ENCODE results near the gene BTBD9. TPM values are rescaled to one million over a fixed set of nuclear protein-coding genes. Genes with fewer than 3 reads are reported as not detected.

The BTBD9 gene
- total and polyA plus RNA-seq, 2 donors (not counting 1 experiment from before 2014, with no cell fraction given) = 4.1 to 48.9 TPM

- DNase-seq (no peak), ATAC-seq (ENCODE audit: low read depth) (no peak)
- H3K4me2 ChIP-seq (replicated peaks; ENCODE audit: low read depth, low read length, poor library complexity, severe bottlenecking) = no peak overlapping the region
- H3K36me3 ChIP-seq (replicated peaks in 1 of 2; ENCODE audit: control extremely low read depth in 1 of 2, control insufficient read depth in 1 of 2, extremely low read depth in 1 of 2, insufficient read depth in 2 of 2, low read length in 1 of 2) = no peaks in the 10 kb centered on the region
- Mint-ChIP-seq H3K4me3 (no peak overlapping the region), H3K27ac (no peak overlapping the region), H3K9me3 (ENCODE audit: insufficient read depth) (no peaks in the 10 kb centered on the region), H3K27me3 (no peaks in the 10 kb centered on the region), H3K4me1 (peaks cover 27% of the 10 kb centered on the region)
- no peak overlapping the region for H2AFZ ChIP-seq (ENCODE audit: insufficient read depth, low read depth, low read length, poor library complexity, severe bottlenecking)
- H3K4me1 ChIP-seq (ENCODE audit: control insufficient read depth in 2 of 2, insufficient read depth in 2 of 2, low read length in 2 of 2) = peaks cover 4 to 7% of the 10 kb centered on the region in 2 donors
- H3K27me3 ChIP-seq (replicated peaks in 1 of 4; ENCODE audit: control extremely low read depth in 1 of 4, control insufficient read depth in 3 of 4, insufficient read depth in 4 of 4, low read length in 3 of 4) = no peaks in the 10 kb centered on the region
- no CpG with 5 or more reads among the region's 2 CpGs for WGBS (ENCODE audit: insufficient coverage)
- H3K9ac ChIP-seq (ENCODE audit: low read length) = no peak overlapping the region
- no peaks in the 10 kb centered on the region for H4K20me1 ChIP-seq (ENCODE audit: control insufficient read depth, insufficient read depth, low read length, poor library complexity, severe bottlenecking)
- intact Hi-C loops (cut with micrococcal nuclease) = loop anchor here (10.0 kb wide), 1 partner anchor 71 kb away; no protein-coding TSS in a partner anchor
- ChIA-PET POLR2A (no interaction called here), CTCF (no interaction called here)
- H3K9me3 ChIP-seq (ENCODE audit: control extremely low read depth in 1 of 3, control insufficient read depth in 2 of 3, insufficient read depth in 1 of 3, low read length in 2 of 3) = no peaks in the 10 kb centered on the region
- no peak overlapping the region for H3K4me3 ChIP-seq (ENCODE audit: control extremely low read depth in 1 of 5, extremely low read depth in 1 of 5, insufficient read depth in 1 of 5, low read depth in 2 of 5, low read length in 4 of 5)
- no peak for TF ChIP-seq CTCF (IDR thresholded peaks at IDR 0.05)
- no peak for TF ChIP-seq EZH2 (IDR thresholded peaks at IDR 0.05; ENCODE audit: borderline replicate concordance, insufficient read depth, low read depth, low read length, poor library complexity, severe bottlenecking)
- H3K79me2 ChIP-seq (ENCODE audit: control insufficient read depth, insufficient read depth, low read length) = no peaks in the 10 kb centered on the region
- no peak overlapping the region for H3K27ac ChIP-seq (ENCODE audit: low read length in 2 of 2)
Observed at GRCh38 chr6:38403548-38403947, 236.2 kb downstream of the BTBD9 start.

- Histone ChIP-seq H3K27ac (ENCODE audit: low read length in 2 of 2) (no peak overlapping the region), H3K4me2 (replicated peaks; ENCODE audit: low read depth, low read length, poor library complexity, severe bottlenecking) (no peak overlapping the region), H3K4me3 (ENCODE audit: control extremely low read depth in 1 of 5, extremely low read depth in 1 of 5, insufficient read depth in 1 of 5, low read depth in 2 of 5, low read length in 4 of 5) (no peak overlapping the region), H3K4me1 (ENCODE audit: control insufficient read depth in 2 of 2, insufficient read depth in 2 of 2, low read length in 2 of 2) (peaks cover 0 to 4% of the 10 kb centered on the region in 2 donors), H3K36me3 (replicated peaks in 1 of 2; ENCODE audit: control extremely low read depth in 1 of 2, control insufficient read depth in 1 of 2, extremely low read depth in 1 of 2, insufficient read depth in 2 of 2, low read length in 1 of 2) (no peaks in the 10 kb centered on the region), H4K20me1 (ENCODE audit: control insufficient read depth, insufficient read depth, low read length, poor library complexity, severe bottlenecking) (no peaks in the 10 kb centered on the region), H3K9ac (ENCODE audit: low read length) (no peak overlapping the region), H3K27me3 (replicated peaks in 1 of 4; ENCODE audit: control extremely low read depth in 1 of 4, control insufficient read depth in 3 of 4, insufficient read depth in 4 of 4, low read length in 3 of 4) (no peaks in the 10 kb centered on the region), H3K9me3 (ENCODE audit: control extremely low read depth in 1 of 3, control insufficient read depth in 2 of 3, insufficient read depth in 1 of 3, low read length in 2 of 3) (no peaks in the 10 kb centered on the region), H2AFZ (ENCODE audit: insufficient read depth, low read depth, low read length, poor library complexity, severe bottlenecking) (no peak overlapping the region), H3K79me2 (ENCODE audit: control insufficient read depth, insufficient read depth, low read length) (no peaks in the 10 kb centered on the region)
- POLR2A ChIA-PET = no interaction called here
- Mint-ChIP-seq H3K27me3 (no peaks in the 10 kb centered on the region), H3K27ac (no peak overlapping the region), H3K4me1 (peaks cover 10% of the 10 kb centered on the region), H3K9me3 (ENCODE audit: insufficient read depth) (no peaks in the 10 kb centered on the region), H3K4me3 (no peak overlapping the region)
- WGBS (ENCODE audit: insufficient coverage) = no CpG with 5 or more reads among the region's 1 CpG
- DNase-seq (no peak), ATAC-seq (ENCODE audit: low read depth) (no peak)
- TF ChIP-seq CTCF (IDR thresholded peaks at IDR 0.05) (no peak), EZH2 (IDR thresholded peaks at IDR 0.05; ENCODE audit: borderline replicate concordance, insufficient read depth, low read depth, low read length, poor library complexity, severe bottlenecking) (no peak)
- CTCF ChIA-PET = no interaction called here
- intact Hi-C loops (cut with micrococcal nuclease) = loop anchor here (10.0 kb wide), 1 partner anchor 74 kb away; no protein-coding TSS in a partner anchor
Observed at GRCh38 chr6:38400764-38401163, 239.0 kb downstream of the BTBD9 start.

Data from B cell (primary cell).